NCI-H82 (cell line): ENCODE results near the gene SPAG9.

ENCODE experiments used
- DNase-seq: peaks from one replicate; lab custom pipeline; 2025; lab: John Stamatoyannopoulos, UW

SPAG9 gene

DNA sequence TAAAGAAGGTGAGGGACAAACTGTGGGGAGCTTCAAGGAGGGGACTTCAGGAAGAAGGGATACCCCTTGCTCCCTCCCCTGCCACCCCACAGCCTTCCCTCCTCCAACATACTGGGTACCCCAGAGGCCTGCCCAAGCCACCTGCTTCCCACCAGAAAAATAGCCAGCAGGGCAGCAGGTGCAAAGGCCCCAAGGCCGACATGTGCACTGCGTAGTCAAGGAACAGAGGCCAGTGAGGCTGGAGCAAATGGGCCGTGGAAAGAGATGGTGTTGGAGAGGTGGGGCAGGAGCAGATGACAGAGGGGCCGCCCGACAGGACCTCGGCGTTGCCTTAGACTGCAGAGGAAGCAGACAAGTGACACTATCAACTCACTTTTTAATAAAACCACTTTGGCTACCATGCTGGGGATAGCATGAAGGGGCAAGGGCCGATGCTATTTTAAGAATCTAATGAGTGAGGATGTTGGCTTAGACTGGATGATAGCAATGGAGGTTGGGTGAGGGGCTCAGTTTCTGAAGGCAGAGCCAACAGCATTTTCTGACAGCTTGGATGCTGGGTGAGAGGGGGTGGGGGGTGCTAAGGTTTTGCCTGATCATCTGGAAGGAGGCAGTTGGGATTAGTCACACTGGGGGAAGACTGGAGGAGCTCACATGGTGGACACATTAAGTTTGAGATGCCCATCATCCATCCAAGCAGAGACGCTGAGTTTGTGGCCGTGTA lies 181.7 kb downstream of the SPAG9 start:
- peak; percentile 76 for DNase-seq

DNA sequence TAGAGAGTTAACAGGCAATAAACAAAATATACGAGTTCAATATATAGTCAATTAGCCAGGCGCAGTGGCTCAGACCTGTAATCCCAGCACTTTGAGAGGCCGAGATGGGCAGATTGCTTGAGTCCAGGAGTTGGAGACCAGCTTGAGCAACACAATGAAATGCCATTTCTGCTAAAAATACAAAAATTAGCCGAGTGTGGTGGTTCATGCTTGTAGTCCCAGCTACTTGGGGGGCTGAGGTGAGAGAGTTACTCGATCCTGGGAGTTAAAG lies 184.7 kb downstream of the SPAG9 start:
- peak; percentile 64 for DNase-seq

DNA sequence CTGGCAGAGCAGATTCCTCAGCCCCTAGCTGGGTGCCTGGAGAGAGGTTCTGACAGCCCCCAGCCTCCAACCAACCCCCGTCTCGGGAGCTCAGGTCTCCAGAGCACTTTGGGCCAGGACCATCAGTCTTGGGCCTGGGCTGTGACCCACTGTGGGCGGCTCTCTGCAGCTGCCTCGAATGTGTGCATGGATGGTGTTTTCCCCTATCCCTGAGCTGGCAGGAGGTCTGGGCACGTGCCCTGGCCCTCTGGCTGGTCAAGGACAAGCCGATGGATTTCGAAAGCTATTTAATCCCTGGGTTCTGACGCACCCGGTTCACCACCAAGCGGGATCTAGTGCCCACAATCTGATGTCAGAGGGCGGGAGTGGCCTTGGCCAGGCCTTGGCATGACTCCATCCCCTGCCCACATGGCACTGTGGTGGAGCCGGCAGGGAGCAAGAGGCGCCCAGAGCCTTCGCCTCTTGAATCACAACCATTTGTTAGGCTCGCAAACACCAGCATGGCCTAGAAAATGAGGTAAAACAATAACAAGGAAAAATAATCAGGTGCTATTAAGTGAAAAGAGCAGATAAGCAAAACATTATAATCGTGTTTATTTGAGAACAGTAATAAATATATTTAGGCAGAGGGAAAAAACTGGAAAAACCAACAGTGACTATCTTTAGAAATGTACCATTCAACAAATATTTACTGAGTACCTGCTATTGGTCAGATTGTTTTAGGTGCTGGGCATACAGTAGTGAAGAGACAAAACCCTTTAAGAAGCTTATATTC lies 185.3 kb downstream of the SPAG9 start:
- DNase-seq = no peak

DNA sequence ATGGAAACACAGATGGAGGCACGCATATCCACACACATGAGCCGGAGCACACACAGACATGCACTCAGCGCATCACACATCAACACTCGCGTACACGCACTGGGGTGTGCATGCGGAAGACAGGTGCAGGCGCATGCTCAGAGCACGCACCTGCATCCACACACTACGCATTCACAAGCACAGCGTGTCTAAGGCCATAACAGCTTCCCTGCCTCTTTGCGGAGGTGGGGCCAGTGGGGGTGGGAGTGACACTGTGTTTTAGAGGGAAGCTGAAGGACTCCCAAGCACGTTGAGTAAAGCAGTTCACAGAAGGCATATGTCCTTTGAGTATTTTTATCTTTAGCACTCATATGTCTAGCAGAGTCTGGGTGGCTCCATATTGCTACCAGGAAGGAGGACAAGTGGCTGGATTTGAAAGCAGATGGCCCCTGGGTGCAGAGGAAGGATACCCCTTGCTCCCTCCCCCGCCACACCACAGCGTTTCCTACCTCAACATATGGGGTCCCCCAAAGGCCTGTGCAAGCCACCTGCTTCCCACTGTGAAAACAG lies 185.9 kb downstream of the SPAG9 start:
- DNase-seq = peak; percentile 90

DNA sequence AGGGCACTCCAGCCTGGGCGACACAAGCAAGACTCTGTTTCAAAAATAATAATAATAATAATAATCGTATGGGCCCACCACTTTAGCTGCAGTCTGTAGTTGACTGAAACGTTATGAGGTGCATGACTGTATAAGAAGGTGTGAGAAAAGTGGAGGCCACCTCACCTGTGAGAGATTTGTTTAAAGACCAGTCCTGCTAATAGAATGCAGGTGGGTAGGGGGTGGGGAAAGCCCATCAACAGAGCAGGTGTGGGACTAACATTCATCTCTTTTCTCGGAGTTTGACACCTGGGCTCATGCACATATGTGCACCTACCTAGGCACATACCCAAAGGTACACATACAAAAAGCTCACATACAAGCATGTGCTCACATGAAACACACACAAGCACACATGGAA lies 186.5 kb downstream of the SPAG9 start:
- DNase-seq = no peak

DNA sequence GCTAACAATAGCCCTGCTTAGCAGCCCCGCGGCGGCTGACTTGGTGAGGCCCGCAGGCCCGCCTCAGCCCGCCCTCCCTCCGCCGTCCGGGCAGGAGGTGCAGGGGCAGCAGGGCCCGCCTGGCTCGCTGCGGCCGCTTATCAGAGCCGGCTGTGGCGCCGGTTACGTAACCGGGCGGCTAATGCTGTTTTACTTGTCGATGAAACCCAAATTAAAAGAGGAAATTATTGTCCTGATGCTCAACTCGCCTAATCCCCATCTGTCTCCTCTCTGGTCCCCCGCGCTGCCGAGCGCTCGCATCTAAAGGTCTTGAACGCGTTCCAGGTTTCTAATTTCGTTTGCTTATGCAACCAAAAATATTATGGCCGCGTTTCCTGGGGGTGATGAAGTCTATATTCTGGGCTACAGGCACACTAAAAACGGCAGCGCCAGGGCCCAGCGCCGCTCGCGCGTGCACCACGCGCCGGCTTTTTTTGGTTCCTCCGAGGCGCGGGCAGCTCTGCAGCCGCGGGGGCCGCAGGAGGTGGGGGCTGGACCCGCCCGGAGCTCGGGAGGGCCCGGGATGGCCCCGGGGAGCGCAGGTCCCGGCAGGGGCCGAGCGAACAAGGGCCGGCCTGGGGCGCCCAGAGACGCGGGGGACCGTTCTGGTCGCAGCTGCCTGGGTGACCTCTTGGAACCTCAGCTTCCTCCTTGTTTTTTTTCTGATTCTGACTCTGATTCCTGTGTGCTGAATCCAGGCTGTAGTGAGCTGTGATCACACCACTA lies 189.3 kb downstream of the SPAG9 start:
- DNase-seq = peak; percentile 99

DNA sequence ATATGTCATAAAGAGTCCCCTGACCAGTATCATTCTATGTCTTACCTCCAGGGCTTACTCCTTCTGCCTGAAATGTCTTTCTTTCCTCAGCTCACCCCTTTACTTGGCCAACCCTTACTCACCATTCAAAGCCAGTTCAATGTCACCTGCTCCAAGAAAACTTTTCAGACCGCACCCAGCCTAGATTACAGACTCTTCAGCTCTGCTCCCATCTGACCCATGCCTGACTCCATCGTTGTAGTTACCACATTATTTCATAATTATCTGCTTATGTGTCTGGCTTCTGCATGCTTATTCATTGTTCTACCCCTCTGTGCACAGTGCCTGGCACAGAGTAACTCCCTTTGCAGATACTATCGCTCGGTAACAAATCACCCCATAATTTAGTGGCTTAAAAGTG lies 192.0 kb downstream of the SPAG9 start:
- no peak for DNase-seq

DNA sequence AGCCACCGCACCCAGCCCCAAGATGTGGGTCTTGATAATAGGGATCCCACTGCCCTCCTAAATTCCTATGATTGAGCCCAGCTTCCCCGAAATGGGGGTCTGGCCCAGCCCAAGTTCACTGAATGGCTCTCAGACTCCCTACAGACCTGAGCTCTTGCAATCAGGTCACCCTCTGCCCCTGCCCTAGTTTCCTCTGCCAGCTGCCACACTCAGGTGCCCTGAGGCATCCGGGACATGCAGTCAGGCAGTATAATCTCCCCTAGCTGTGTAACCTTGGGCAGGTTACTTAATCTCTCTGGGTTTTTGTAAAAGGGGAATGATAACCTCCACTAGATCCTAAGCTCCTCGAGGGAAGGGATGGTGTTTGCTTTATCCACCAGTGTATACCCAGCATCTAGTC lies 193.4 kb downstream of the SPAG9 start:
- no peak for DNase-seq

DNA sequence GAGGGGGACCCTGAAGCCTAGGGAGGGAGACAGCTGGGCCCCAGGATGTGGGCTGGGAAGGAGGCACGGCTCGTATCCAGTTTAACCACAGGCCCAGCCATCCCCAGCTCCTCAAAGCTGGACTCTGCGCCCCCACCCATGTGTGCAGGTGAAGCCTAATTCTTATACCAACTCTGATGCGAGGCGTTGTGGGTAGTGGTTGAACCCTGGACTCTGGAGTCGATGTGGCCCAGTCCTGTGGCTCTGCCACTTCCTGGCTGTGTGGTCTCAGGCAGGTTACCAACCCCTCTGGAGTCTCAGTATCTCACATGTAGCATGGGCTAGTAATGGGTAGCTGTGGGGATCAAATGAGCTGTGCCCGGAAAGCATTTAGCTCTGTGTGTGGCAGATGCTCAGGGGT lies 194.1 kb downstream of the SPAG9 start:
- no peak for DNase-seq

DNA sequence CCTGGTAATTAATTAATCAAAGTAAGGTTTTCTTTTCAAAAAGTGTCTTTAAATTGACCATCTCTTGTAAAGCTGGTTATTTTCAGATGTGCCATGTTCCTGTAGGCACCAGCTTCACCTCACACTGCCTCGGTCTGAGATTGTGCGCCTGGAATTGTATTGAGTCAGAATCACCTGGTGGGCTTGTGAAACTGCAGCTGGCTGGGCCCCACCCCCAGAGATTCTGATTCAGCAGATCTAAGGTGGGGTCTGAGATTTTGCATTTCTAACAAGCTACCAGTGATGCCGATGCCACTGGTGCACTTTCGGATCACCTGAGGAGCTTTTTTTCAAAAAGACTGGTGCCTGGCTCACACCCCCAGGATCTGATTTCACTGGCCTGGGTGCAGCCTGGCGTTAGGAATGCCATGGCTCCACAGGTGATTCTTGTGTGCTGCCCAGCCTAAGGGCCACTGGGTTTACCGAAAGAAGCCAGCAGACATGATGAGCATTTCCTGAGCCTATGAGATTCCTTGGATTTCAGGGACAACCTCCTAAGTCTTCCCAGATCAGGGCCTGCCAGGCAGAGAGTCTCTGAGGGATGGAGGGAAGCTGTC lies 195.3 kb downstream of the SPAG9 start:
- DNase-seq = no peak

DNA sequence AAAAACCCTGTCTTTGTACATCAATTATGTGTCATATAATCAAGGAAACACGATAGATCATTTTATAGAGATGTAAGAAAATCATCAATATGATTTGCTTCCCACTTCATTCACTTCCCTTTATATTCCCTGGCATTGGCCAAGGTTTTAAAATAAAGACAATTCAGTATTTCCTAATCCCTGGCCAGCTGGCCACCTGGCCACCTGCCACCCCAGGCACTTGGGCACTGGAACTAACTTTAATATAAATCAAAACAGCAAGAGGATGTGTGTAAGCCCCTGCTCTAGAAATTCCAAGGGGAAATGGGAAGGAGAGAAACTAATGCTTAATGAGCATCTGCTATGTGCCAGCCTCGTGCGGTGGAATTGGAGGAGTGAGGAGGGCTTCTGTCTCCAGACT lies 195.9 kb downstream of the SPAG9 start:
- DNase-seq = peak; percentile 27

DNA sequence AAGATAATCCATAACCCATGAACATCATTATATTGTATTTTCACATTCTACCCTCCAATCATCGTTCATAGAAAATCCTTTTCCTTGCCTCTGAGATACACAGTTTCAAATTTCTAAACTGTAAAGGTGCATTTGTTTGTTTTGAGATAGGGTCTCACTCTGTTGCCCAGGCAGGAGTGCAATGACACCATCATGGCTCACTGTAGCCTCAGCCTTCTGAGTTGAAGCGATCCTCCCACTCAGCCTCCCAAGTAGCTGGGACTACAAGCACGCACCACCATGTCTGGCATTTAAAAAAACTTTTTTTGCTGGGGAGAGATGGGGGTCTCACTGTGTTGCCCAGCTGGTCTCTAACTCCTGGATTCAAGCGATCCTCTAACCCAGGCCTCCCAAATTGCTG lies 196.4 kb downstream of the SPAG9 start:
- DNase-seq = no peak

DNA sequence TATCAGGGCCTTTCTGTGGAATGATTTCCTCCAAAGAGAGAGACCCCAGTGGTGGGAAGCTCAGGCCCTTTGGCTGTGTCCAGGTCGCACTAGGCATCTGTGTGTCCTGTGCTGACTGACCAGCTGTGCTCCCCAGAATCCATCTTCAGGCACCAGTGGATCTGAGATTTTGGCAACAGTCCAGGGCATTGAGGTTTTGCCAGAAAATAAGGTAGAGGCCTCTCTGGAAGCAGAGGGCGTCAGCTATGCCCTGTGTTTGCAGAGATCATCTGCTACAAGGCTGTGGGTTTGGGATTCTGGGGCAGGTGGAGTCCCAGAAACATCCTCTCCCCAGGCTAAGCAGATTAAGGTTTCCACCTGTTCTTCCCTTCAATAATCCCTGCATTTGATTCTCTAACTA lies 197.1 kb downstream of the SPAG9 start:
- DNase-seq = peak; percentile 84

DNA sequence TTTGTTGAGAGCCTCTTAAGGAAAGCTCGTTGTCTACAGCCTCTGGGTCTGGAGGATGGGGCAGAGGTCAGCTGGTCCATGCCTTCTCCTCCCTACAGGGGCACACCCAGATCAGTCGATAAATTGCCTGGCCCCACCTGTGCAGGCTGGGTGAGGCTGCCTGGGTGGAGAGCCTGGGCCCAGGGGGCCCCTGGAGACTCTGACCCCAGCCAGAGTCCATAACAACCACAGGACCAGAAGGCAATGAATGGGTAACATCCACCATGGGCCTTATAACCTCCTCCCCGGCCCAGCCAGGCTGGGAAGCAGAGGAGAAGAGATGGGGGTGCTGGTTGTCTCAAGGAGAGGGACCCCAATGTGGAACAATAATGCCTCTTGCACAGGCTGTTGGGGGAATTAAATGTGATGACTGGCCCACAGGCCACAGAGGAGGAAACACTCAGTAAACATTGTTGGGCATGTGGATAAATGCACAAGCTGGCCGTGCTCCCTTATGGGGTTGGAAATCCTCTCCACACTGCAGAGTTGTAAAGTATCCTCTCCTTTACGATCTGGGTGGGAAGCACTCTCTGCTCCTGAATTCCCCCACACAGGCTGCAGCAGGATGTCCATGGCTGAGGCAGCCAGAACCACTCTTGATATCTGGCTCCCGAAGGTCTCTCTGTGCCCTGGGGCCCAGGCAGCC lies 197.8 kb downstream of the SPAG9 start:
- DNase-seq = no peak

DNA sequence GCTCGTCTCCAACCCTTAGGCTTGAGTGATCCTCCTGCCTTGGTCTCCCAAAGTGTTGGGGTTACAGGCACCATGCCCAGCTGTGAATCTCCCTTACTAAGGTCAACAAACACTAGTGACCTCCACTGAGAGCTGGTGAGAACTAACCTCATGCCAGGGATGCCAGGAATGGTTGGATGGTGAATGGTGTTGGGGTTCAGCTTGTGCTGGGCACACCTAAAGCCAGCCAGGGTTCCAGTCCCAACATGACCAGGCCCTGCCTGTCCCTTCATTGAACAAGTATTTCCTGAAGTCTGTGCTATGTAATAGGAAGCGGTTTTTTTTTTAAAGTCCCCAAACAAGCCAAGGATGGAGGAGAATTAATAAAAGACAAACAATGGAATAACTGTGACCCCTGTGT lies 198.6 kb downstream of the SPAG9 start:
- DNase-seq = no peak

DNA sequence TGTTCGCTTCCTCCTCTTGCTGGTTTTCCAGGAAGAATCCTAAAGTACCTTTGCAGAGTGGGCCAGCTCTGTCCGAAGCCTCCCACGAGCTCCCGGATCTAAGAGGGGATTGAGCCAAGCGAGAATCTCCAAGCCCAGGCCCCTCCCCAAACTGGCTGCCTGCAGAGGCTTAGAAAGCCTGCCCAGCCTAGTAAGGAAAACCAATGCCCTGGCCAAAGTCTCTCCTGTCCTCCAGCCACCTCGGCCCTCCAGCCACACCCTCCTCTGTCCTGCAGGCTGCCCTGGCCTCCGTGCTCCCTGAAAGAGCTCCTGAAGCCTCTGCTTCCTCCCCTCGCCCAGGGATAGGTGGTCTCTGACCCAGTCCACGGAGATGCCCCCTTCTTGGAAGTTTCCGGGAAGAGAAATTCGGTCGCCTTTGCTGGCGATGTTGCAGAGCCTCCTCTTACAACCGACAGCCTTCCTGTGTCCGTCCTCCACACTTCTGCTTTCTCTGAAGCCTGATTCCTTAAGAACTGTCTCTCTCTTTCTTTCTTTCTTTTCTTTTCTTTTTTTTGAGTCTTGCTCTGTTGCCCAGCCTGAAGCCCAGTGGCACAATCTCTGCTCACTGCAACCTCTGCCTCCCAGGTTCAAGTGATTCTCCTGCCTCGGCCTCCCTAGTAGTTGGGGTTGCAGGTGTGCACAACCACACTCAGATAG lies 199.6 kb downstream of the SPAG9 start:
- peak; percentile 63 for DNase-seq

DNA sequence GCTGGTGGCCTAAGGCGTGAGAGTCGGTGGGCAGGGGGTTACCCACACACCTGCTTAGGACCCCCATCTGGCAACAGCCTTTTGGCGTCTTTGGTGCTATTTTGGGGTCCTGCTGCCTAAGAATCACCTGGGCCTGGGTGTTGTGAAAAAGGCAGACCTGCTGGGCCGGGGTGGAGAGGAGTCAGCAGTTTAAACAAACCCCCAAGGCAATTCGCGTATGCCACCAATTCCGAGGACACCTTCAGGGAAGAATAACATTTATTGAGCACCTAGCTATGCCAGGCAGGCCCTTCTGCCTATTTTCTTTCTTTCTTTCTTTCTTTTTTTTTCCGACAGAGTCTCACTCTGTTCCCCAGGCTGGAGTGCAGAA lies 200.6 kb downstream of the SPAG9 start:
- DNase-seq = no peak

DNA sequence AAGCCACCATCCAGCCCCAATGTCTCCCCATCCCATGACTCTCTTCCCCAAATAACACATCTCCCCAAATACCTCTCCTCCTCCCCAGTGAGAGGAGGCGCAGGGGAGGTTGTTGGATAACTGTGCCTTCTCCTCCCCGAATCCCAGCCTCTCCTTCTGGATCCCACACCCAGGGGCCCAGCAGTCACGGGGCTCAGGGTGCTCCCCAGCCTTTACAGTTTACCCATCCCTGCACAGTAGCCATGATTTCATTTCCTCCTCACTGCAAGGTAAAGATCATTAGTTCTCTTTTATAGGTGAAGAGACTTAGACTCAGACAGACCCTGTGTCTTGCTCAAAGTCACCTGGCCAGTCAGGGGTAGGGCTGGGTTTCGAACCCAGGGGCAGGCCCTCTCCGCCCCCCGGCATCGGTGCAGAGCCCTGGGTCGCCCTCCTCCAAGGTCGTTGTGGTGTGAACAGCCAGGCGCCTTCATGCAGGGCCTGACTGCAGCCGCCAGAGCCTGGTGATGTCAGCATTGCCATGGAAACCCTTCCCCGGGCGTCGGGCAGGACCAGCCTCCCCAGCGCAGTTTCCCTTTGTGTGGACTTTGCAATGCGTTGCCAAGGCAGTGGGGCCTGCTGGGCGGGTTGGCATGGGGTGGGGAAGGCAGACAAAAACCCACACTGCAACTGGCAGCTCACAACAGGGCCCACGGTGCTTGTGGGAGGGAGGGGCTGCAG lies 201.2 kb downstream of the SPAG9 start:
- DNase-seq = peak; percentile 24

DNA sequence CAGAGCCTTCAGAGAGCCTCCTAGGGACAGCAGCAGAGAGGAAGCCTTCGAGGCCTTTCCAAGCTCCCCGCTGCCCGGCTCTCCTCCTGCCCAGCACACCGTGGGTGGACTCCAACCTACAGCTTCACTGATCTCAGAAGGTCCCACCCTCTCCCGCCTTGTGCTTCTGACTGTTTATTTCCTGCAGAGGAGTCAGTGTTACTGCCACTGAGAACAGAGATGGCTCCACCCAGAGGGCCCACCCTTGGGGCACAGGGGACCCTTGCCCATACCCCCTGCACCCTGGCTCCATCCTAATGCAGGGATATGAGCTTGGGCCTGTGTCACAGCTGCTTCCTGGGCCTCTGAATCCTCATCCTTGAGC lies 201.8 kb downstream of the SPAG9 start:
- DNase-seq = no peak

DNA sequence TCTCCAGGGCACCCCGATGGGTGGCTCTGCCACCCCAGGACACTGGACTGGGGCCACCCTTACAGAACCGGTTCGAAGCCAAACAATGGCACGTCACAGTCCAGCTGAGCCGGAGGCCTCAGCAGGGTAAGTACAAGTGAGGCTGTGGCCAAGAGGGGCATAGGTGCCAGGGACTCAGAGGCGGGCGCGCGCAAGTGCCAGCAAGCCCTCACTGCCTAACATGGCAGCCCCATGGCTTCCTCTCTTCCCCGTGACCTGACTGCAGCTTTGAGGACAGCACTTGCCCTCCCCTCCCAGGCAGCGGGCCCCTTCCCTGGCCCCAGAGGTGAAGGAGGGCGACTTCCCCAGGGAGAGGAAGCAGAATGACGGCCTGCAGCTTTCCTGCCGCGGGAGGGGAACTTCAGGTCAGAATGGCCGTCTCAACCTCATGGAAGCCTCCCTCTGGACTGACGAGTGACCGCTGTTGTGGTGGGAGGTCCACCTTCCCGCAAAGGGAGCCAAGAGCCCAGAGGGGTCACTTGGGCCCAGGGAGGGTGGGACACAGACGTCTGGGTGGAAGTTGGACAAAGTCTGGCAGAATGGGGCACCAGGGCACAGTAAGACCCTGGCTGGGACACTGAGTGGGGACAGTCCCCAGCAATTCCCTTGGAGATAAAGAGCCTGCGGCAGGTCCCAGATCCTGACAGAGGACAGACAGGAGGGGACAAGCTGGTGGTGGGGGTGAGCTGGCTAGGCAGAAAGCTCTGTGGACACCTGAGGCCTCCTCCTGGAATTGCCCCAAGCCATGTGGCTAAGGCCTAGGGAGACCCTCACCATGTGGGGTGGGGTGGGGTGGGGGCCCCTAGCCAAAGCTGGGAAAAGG lies 202.4 kb downstream of the SPAG9 start:
- no peak for DNase-seq
